SK-N-SH (cell line): ENCODE measurements around the gene TBC1D5. TPM values are rescaled to one million over a fixed set of nuclear protein-coding genes. Genes with fewer than 3 reads are reported as not detected.

Source experiments
- CTCF ChIA-PET: fragments of 300-600, 350-600 bp; formaldehyde crosslinking; extraction: SDS; loops from one replicate; lab custom pipeline; 2021; lab: Yijun Ruan, JAX
- POLR2A ChIA-PET: fragments of 350-600 bp; sonication (Branson Sonifier 250); formaldehyde crosslinking; extraction: SDS; loops from one replicate; lab custom pipeline; 2020; ENCODE audit warnings: antibody characterized with exemption, inconsistent platforms; lab: Yijun Ruan, JAX
- DNase-seq: peaks from one replicate; pipeline ENCODE4 v3.0.0; 2012
- H2AFZ ChIP-seq: fragments of 200-600 bp; sonication (generic); 2 replicates; pipeline ENCODE4 v1.8.1; 2016; ENCODE audit warnings: antibody characterized with exemption, mild to moderate bottlenecking, low read depth
- H3F3A ChIP-seq: fragments of 200-600 bp; sonication (generic); replicated peaks from 2 replicates; pipeline ENCODE3; 2016; ENCODE audit warnings: antibody characterized with exemption, mild to moderate bottlenecking; ENCODE audit not compliant: insufficient read depth
- H3K27ac ChIP-seq, 2 experiments: fragments of 200-500 bp in 1 of 2; fragments of 200-600 bp in 1 of 2; sonication (Bioruptor generic) in 1 of 2; sonication (generic), shearing (Covaris generic) in 1 of 2; 2 replicates each; pipeline versions ENCODE4 v1.5.1 to v1.6.1; 2014 to 2016; ENCODE audit warnings: low read depth in 2 of 2, inconsistent platforms in 1 of 2, low read length in 1 of 2, mild to moderate bottlenecking in 1 of 2, mixed read lengths in 1 of 2
- H3K27me3 ChIP-seq: fragments of 200-600 bp; sonication (generic), shearing (Covaris generic); 2 replicates; pipeline ENCODE4 v1.6.1; 2016; ENCODE audit warnings: mixed run types; ENCODE audit not compliant: insufficient read depth
- H3K36me3 ChIP-seq, 2 experiments: fragments of 200-500 bp in 1 of 2; fragments of 200-600 bp in 1 of 2; sonication (Bioruptor generic) in 1 of 2; sonication (generic) in 1 of 2; replicated peaks in 1 of 2; 2 replicates each; pipeline versions ENCODE3 to v1.5.1; 2014 to 2016; ENCODE audit warnings: low read length in 1 of 2, mild to moderate bottlenecking in 1 of 2; ENCODE audit not compliant: insufficient read depth in 2 of 2, control insufficient read depth in 1 of 2
- H3K4me1 ChIP-seq, 2 experiments: fragments of 200-500 bp in 1 of 2; fragments of 200-600 bp in 1 of 2; sonication (Bioruptor generic) in 1 of 2; sonication (generic), shearing (Covaris generic) in 1 of 2; 2 replicates each; pipeline versions ENCODE4 v1.5.1 to v1.6.1; 2014 to 2016; ENCODE audit warnings: low read depth in 1 of 2, low read length in 1 of 2, mixed run types in 1 of 2; ENCODE audit not compliant: insufficient read depth in 2 of 2, control insufficient read depth in 1 of 2
- H3K4me2 ChIP-seq: fragments of 200-600 bp; sonication (generic), shearing (Covaris generic); 2 replicates; pipeline ENCODE4 v1.6.1; 2017; ENCODE audit warnings: mixed run types
- H3K4me3 ChIP-seq, 2 experiments: fragments of 200-500 bp in 1 of 2; fragments of 200-600 bp in 1 of 2; sonication (Bioruptor generic) in 1 of 2; sonication (generic), shearing (Covaris generic) in 1 of 2; 2 replicates each; pipeline versions ENCODE4 v1.5.1 to v1.8.1; 2014 to 2016; ENCODE audit warnings: low read depth in 2 of 2, inconsistent platforms in 1 of 2, low read length in 1 of 2, mild to moderate bottlenecking in 1 of 2, mixed read lengths in 1 of 2, moderate library complexity in 1 of 2
- H3K79me2 ChIP-seq: fragments of 200-600 bp; sonication (generic); 2 replicates; pipeline ENCODE4 v1.8.1; 2017; ENCODE audit warnings: mild to moderate bottlenecking; ENCODE audit not compliant: insufficient read depth
- H3K9ac ChIP-seq: fragments of 200-600 bp; sonication (generic); 2 replicates; pipeline ENCODE4 v1.6.1; 2017; ENCODE audit warnings: mixed run types
- H3K9me2 ChIP-seq: fragments of 200-600 bp; sonication (generic); 2 replicates; pipeline ENCODE4 v1.6.1; 2017; ENCODE audit warnings: mixed run types
- H3K9me3 ChIP-seq: fragments of 200-600 bp; sonication (generic); 2 replicates; pipeline ENCODE4 v1.6.1; 2017; ENCODE audit warnings: mixed run types, mild to moderate bottlenecking, moderate library complexity
- H4K20me1 ChIP-seq: fragments of 200-600 bp; sonication (generic); 2 replicates; pipeline ENCODE4 v1.6.1; 2017; ENCODE audit warnings: mild to moderate bottlenecking, mixed run types; ENCODE audit not compliant: insufficient read depth
- CHD2 ChIP-seq: fragments of 150-350 bp; IDR thresholded peaks from 2 replicates; pipeline ENCODE4 v1.6.1; 2018; ENCODE audit warnings: low read length; ENCODE audit not compliant: partially characterized antibody
- ELF1 ChIP-seq: IDR thresholded peaks from 2 replicates; pipeline ENCODE4 v1.4.0; 2012
- EP300 ChIP-seq, 2 experiments: IDR thresholded peaks; 2 replicates each; pipeline versions ENCODE4 v1.4.0 to v1.6.1; 2012; ENCODE audit warnings: borderline replicate concordance in 1 of 2, low read depth in 1 of 2, low read length in 1 of 2
- EZH2phosphoT487 ChIP-seq: fragments of 200-600 bp; sonication (generic); IDR thresholded peaks from 2 replicates; pipeline ENCODE4 v1.6.1; 2017; ENCODE audit warnings: low read depth, mixed run types, mild to moderate bottlenecking, antibody characterized with exemption, moderate library complexity, borderline replicate concordance
- FOSL2 ChIP-seq: IDR thresholded peaks from 2 replicates; pipeline ENCODE4 v1.4.0; 2012; ENCODE audit warnings: low read depth, mild to moderate bottlenecking, moderate library complexity, borderline replicate concordance
- GATA2 ChIP-seq: sonication (generic); formaldehyde crosslinking; IDR thresholded peaks from 2 replicates; pipeline ENCODE4 v1.5.0; 2020; ENCODE audit warnings: mild to moderate bottlenecking, missing genetic modification reagents
- MEF2A ChIP-seq: IDR thresholded peaks from 2 replicates; pipeline ENCODE4 v1.4.0; 2012; ENCODE audit warnings: low read depth, borderline replicate concordance
- MXI1 ChIP-seq: IDR thresholded peaks from 2 replicates; pipeline ENCODE4 v1.6.1; 2012; ENCODE audit warnings: mild to moderate bottlenecking, low read depth, low read length, improper control_type of control experiment
- NFIC ChIP-seq: IDR thresholded peaks from 2 replicates; pipeline ENCODE4 v1.4.0; 2012; ENCODE audit warnings: borderline replicate concordance
- NRF1 ChIP-seq: IDR thresholded peaks from 2 replicates; pipeline ENCODE4 v1.6.1; 2012; ENCODE audit warnings: low read depth, mild to moderate bottlenecking, low read length
- RCOR1 ChIP-seq: fragments of 150-350 bp; IDR thresholded peaks from 2 replicates; pipeline ENCODE4 v1.6.1; 2017; ENCODE audit warnings: antibody characterized with exemption, low read length
- RFX5 ChIP-seq: IDR thresholded peaks from 2 replicates; pipeline ENCODE4 v1.6.1; 2012; ENCODE audit warnings: mild to moderate bottlenecking, improper control_type of control experiment, low read length
- RXRA ChIP-seq: IDR thresholded peaks from 2 replicates; pipeline ENCODE4 v1.4.0; 2012; ENCODE audit warnings: low read depth, mild to moderate bottlenecking, borderline replicate concordance
- SMC3 ChIP-seq: IDR thresholded peaks from 2 replicates; pipeline ENCODE4 v1.6.1; 2012; ENCODE audit warnings: low read depth, low read length, improper control_type of control experiment
- TAF1 ChIP-seq: IDR thresholded peaks from 2 replicates; pipeline ENCODE4 v1.6.1; 2012; ENCODE audit warnings: low read depth, mild to moderate bottlenecking, low read length, moderate library complexity, borderline replicate concordance
- WGBS: methylation state at CpG from one replicate; pipeline ENCODE4 v1.1.6; 2017; ENCODE audit warnings: low lambda C conversion rate; 5-methylcytosine and 5-hydroxymethylcytosine counted together
- polyA plus RNA-seq, 3 experiments: library from polyadenylated mRNA; depleted of rRNA; stranded (reverse); fragments of >200 nt; gene quantifications; 2 replicates each; pipeline ENCODE4 v1.2.3, GENCODE V29; 2012
- TF ChIP-seq, protein P1 (sequence below): IDR thresholded peaks from 2 replicates; pipeline ENCODE4 v1.4.0; 2012; ENCODE audit warnings: low read depth, borderline replicate concordance
- TF ChIP-seq, protein P2 (sequence below): IDR thresholded peaks from 2 replicates; pipeline ENCODE4 v1.4.0; 2012; ENCODE audit warnings: low read depth, borderline replicate concordance
- TF ChIP-seq, protein P3 (sequence below): fragments of 150-350 bp; IDR thresholded peaks from 2 replicates; pipeline ENCODE4 v1.6.1; 2017; ENCODE audit warnings: antibody characterized with exemption, low read length, low read depth, borderline replicate concordance
- TF ChIP-seq, protein P4 (sequence below): IDR thresholded peaks from 2 replicates; pipeline ENCODE4 v1.4.0; 2012; ENCODE audit warnings: low read depth
- TF ChIP-seq, protein P5 (sequence below): IDR thresholded peaks from 2 replicates; pipeline ENCODE4; 2012

The TBC1D5 gene
- polyA plus RNA-seq, 1 of the 3 experiments (the other 2 are of a cell fraction), result 19.5 TPM

DNA sequence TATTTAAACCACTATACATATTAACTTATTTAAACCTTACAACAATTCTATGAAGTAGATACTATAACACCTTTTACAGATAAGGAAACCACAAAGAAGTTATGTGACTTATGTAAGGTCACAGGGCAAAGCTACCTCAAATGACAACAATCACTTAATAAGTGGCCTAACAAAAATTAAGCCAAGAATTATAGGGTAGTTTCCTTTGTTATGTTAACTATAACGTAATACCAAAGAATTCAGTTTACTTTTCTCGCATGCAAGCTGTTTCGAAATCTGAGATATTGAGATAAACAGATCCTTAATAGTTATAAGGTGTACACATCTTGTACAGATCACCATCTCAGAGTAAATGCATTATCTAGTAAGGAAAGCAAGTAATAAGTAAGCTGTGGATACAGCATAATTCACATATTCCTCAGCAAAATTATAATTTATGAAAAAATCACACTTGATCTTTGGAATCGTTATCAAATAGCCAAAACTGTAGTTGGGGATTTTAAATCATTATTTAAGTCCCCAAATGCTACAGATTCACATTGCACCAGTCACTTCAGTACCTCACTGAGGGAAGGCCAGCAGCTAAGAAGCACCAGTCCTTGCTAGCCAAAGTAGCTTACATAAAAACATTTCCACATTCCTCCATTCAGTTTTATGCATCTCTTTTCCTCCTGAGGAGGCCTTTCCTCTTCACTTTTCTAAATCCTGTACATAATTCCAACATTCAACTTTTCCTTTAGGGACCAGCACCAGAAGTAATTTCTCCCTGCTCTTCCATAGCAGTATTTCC is 226.8 kb downstream of the TBC1D5 start:
- Histone ChIP-seq H3K4me3 (no peak overlapping the region), H3F3A (no peaks in the 10 kb centered on the region), H2AFZ (no peak overlapping the region), H3K27ac (no peak overlapping the region), H3K4me2 (no peak overlapping the region), H3K4me1 (no peaks in the 10 kb centered on the region; a peak in 1 of 4 replicates), H3K9me2 (no peaks in the 10 kb centered on the region), H3K9ac (no peak overlapping the region), H4K20me1 (no peaks in the 10 kb centered on the region), H3K9me3 (no peaks in the 10 kb centered on the region), H3K27me3 (no peaks in the 10 kb centered on the region), H3K79me2 (no peaks in the 10 kb centered on the region), H3K36me3 (no peaks in the 10 kb centered on the region)
- 80% methylated on average over 4 of the region's 4 CpGs for WGBS
- ChIA-PET CTCF (interaction anchor here (0.8 to 1.1 kb wide), 2 partner anchors 130 to 194 kb away, joined by 3 read pairs; no protein-coding TSS in a partner anchor), POLR2A (no interaction called here)
- TF ChIP-seq, protein P1, sequence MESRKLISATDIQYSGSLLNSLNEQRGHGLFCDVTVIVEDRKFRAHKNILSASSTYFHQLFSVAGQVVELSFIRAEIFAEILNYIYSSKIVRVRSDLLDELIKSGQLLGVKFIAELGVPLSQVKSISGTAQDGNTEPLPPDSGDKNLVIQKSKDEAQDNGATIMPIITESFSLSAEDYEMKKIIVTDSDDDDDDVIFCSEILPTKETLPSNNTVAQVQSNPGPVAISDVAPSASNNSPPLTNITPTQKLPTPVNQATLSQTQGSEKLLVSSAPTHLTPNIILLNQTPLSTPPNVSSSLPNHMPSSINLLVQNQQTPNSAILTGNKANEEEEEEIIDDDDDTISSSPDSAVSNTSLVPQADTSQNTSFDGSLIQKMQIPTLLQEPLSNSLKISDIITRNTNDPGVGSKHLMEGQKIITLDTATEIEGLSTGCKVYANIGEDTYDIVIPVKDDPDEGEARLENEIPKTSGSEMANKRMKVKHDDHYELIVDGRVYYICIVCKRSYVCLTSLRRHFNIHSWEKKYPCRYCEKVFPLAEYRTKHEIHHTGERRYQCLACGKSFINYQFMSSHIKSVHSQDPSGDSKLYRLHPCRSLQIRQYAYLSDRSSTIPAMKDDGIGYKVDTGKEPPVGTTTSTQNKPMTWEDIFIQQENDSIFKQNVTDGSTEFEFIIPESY, result no peak
- no peak for TF ChIP-seq NFIC
- TF ChIP-seq, protein P2, sequence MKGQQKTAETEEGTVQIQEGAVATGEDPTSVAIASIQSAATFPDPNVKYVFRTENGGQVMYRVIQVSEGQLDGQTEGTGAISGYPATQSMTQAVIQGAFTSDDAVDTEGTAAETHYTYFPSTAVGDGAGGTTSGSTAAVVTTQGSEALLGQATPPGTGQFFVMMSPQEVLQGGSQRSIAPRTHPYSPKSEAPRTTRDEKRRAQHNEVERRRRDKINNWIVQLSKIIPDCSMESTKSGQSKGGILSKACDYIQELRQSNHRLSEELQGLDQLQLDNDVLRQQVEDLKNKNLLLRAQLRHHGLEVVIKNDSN, result no peak
- TF ChIP-seq, protein P3, sequence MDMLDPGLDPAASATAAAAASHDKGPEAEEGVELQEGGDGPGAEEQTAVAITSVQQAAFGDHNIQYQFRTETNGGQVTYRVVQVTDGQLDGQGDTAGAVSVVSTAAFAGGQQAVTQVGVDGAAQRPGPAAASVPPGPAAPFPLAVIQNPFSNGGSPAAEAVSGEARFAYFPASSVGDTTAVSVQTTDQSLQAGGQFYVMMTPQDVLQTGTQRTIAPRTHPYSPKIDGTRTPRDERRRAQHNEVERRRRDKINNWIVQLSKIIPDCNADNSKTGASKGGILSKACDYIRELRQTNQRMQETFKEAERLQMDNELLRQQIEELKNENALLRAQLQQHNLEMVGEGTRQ, result no peak
- TF ChIP-seq NRF1, result no peak
- no peak for TF ChIP-seq GATA2 (CRISPR knock-in tag)
- TF ChIP-seq EP300 (IDR thresholded peaks at IDR 0.05; ENCODE audit: borderline replicate concordance in 1 of 2, low read depth in 1 of 2, low read length in 1 of 2), result no peak
- no peak for TF ChIP-seq ELF1
- no peak for TF ChIP-seq RFX5
- no peak for TF ChIP-seq TAF1
- no peak for TF ChIP-seq MEF2A
- no peak for TF ChIP-seq RXRA
- no peak for TF ChIP-seq CHD2
- DNase-seq, result no peak

DNA sequence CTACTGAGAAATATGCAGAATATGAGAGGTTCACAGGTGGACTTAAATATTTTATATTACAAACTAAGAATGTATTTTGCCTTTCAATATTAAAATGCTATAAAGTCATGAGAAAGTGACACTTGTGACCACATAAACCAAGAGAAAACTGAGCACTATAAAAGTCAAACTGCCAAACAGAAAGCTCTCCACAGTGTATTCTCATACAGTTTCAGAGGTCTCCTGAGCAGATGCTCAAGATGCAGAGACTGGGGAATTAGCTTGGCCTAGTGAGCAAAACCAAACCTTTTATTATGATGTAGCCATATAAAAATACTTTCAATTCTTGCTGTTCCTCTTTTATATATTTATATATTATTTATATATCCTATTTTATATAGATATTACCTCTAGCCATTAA is 227.8 kb downstream of the TBC1D5 start:
- Histone ChIP-seq H3K4me3 (no peak overlapping the region), H3K4me2 (no peak overlapping the region), H3K9me2 (no peaks in the 10 kb centered on the region), H3K36me3 (no peaks in the 10 kb centered on the region), H2AFZ (no peak overlapping the region), H3K79me2 (no peaks in the 10 kb centered on the region), H3F3A (no peaks in the 10 kb centered on the region), H3K27ac (no peak overlapping the region), H3K9ac (no peak overlapping the region), H3K9me3 (no peaks in the 10 kb centered on the region), H3K4me1 (no peaks in the 10 kb centered on the region; a peak in 1 of 4 replicates), H4K20me1 (no peaks in the 10 kb centered on the region), H3K27me3 (no peaks in the 10 kb centered on the region)
- DNase-seq, result no peak
- ChIA-PET POLR2A (no interaction called here), CTCF (no interaction called here)
- TF ChIP-seq, protein P4, sequence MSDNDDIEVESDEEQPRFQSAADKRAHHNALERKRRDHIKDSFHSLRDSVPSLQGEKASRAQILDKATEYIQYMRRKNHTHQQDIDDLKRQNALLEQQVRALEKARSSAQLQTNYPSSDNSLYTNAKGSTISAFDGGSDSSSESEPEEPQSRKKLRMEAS, result no peak
- TF ChIP-seq, protein P5, sequence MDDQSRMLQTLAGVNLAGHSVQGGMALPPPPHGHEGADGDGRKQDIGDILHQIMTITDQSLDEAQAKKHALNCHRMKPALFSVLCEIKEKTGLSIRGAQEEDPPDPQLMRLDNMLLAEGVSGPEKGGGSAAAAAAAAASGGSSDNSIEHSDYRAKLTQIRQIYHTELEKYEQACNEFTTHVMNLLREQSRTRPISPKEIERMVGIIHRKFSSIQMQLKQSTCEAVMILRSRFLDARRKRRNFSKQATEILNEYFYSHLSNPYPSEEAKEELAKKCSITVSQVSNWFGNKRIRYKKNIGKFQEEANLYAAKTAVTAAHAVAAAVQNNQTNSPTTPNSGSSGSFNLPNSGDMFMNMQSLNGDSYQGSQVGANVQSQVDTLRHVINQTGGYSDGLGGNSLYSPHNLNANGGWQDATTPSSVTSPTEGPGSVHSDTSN, result no peak
- TF ChIP-seq FOSL2 (no peak), SMC3 (no peak), RXRA (no peak), TAF1 (no peak), MXI1 (no peak), EZH2phosphoT487 (no peak), RCOR1 (no peak), EP300 (IDR thresholded peaks at IDR 0.05; ENCODE audit: borderline replicate concordance in 1 of 2, low read depth in 1 of 2, low read length in 1 of 2) (no peak)
- TF ChIP-seq, protein P3, result no peak
